Gastrocnemius medialis (tissue), 4 donors: ENCODE measurements around the gene NRXN2.

Experiments used
- CTCF ChIP-seq, 5 experiments: fragments of 450-650 bp in 3 of 5; fragments of 200-600 bp in 2 of 5; sonication (generic) in 2 of 5; IDR thresholded peaks in 4 of 5; conservative IDR thresholded peaks in 1 of 5; 1 replicate in 4 of 5; 2 replicates in 1 of 5; pipeline ENCODE4 v1.5.1; 2016 to 2019; ENCODE audit warnings: antibody characterized with exemption in 5 of 5, mild to moderate bottlenecking in 3 of 5, moderate library complexity in 3 of 5
- POLR2A ChIP-seq, 2 donors: fragments of 450-650 bp; IDR thresholded peaks; one replicate each; pipeline ENCODE4 v1.6.1; 2017; ENCODE audit warnings: antibody characterized with exemption in 2 of 2, mild to moderate bottlenecking in 2 of 2, moderate library complexity in 2 of 2

GRCh38 chr11:64597671-64598101, 125.3 kb downstream of the NRXN2 start:
- TF ChIP-seq POLR2A (IDR thresholded peaks at IDR 0.05) = no peak
- no peak for TF ChIP-seq CTCF (IDR thresholded peaks at IDR 0.05 in 4 of 5, conservative IDR thresholded peaks at IDR 0.05 in 1 of 5)
